NT2/D1 (cell line): Measurements from ENCODE around the gene PLCH1.

Experiments
- SUZ12 ChIP-seq: IDR thresholded peaks from 2 replicates; pipeline ENCODE4 v1.6.1; 2011; ENCODE audit not compliant: insufficient read length, insufficient read depth; ENCODE audit errors: extremely low read depth
- YY1 ChIP-seq: IDR thresholded peaks from 2 replicates; pipeline ENCODE4 v1.6.1; 2011; ENCODE audit not compliant: insufficient read length, insufficient read depth
- ZNF274 ChIP-seq: IDR thresholded peaks from 2 replicates; pipeline ENCODE4 v1.6.1; 2011; ENCODE audit warnings: mild to moderate bottlenecking, low read depth, low read length

DNA sequence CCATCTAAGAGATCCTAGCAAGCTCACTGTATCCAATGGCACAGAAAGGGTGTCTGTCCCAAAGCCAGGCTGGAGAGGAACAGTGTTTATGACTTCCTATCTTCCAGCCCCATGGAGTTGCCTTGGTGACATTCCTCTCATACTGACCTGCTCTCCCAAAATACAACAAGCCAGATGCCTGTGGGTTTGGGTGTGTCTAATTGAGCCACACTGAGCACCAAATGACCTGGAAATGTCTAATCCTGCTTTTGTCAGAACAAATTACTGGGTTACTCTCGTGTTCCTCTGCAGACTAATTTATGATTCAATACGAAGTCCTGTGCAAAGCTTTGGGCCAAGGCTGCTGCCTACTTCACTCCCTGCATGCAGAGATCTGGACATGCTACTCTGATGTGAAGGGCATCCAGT, 353.3 kb downstream of the PLCH1 start:
- TF ChIP-seq ZNF274 (no peak), YY1 (no peak), SUZ12 (no peak)
